Aorta (tissue), 5 donors: Measurements from ENCODE around the gene LTBP3. TPM values are rescaled to one million over a fixed set of nuclear protein-coding genes. Genes with fewer than 3 reads are reported as not detected.
A peak's percentile ranks its signal among the peaks of the same experiment; 100 is the strongest.

Experiments
- ATAC-seq: fragments of 200-7000 bp; cut with Tn5 transposase; one replicate; pipeline ENCODE4 v1.9.1; 2022; ENCODE audit warnings: moderate library complexity; ENCODE audit not compliant: low FRiP score
- DNase-seq, 2 donors: peaks; one replicate each; pipeline ENCODE4 v3.0.0-alpha.2; 2020
- H3K27ac ChIP-seq, 2 donors: one replicate each; pipeline ENCODE4 v1.5.1; 2013; ENCODE audit warnings: low read length in 2 of 2, mild to moderate bottlenecking in 2 of 2, moderate library complexity in 2 of 2, control low read depth in 1 of 2, inconsistent platforms in 1 of 2, low read depth in 1 of 2
- H3K27me3 ChIP-seq, 2 donors: one replicate each; pipeline ENCODE4 v1.6.1; 2013; ENCODE audit warnings: control low read depth in 1 of 2, low read length in 1 of 2, mild to moderate bottlenecking in 1 of 2, moderate library complexity in 1 of 2; ENCODE audit not compliant: insufficient read depth in 2 of 2, control insufficient read depth in 1 of 2
- H3K36me3 ChIP-seq, 2 donors: one replicate each; pipeline ENCODE4 v1.6.1; 2013; ENCODE audit warnings: control low read depth in 1 of 2, low read length in 1 of 2, mild to moderate bottlenecking in 1 of 2; ENCODE audit not compliant: insufficient read depth in 2 of 2, control insufficient read depth in 1 of 2
- H3K4me1 ChIP-seq, 2 donors: one replicate each; pipeline ENCODE4 v1.6.1; 2013; ENCODE audit warnings: low read length in 2 of 2, control low read depth in 1 of 2, mild to moderate bottlenecking in 1 of 2, moderate library complexity in 1 of 2; ENCODE audit not compliant: insufficient read depth in 2 of 2, control insufficient read depth in 1 of 2
- H3K4me3 ChIP-seq, 2 donors: one replicate each; pipeline ENCODE4 v1.5.1; 2013; ENCODE audit warnings: low read length in 2 of 2, control low read depth in 1 of 2, mild to moderate bottlenecking in 1 of 2
- H3K9me3 ChIP-seq: one replicate; pipeline ENCODE4 v1.6.1; 2013; ENCODE audit warnings: mild to moderate bottlenecking, low read length; ENCODE audit not compliant: control insufficient read depth
- WGBS, 2 donors: extraction: QIAGEN DNeasy Blood & Tissue Kit; methylation state at CpG; one replicate each; pipeline ENCODE4 v1.1.7; 2013; 5-methylcytosine and 5-hydroxymethylcytosine counted together
- intact Hi-C, 2 donors: fragments of 100-400 bp; cut with DNase I; formaldehyde crosslinking; loops; one replicate each; pipeline versions ENCODE4 v1.14.2 to v1.15.0; 2022
- polyA plus RNA-seq, 2 donors: library from polyadenylated mRNA; stranded (reverse); fragments of 200-250 nt; gene quantifications; one replicate each; pipeline ENCODE4 v1.2.3, GENCODE V29; 2013
- total RNA-seq, 2 donors: library from RNA; stranded (reverse); fragmentation: NEBNext Ultra II Directional; extraction: Animal tissue kit (Norgen Biotek cat#: 25700); gene quantifications; one replicate each; pipeline ENCODE4 v1.2.1, GENCODE V29; 2021
- donor health status: healthy with polysubstance abuse.
- donor health status: Bipolar disorder and iron deficiency.
- donor health status: DM: no; HTN: no; CAD: no.
- donor health status: DM: no; HTN: no; CAD: no.
- donor health status: DM: yes; HTN: yes; CAD: no.

LTBP3 gene
- total and polyA plus RNA-seq, 4 donors = 40.1 to 473 (median 373) TPM

GRCh38 chr11:65595543-65596281, 37.6 kb upstream of the LTBP3 start, which contains the start of gene KCNK7:
Gene KCNK7 (minus strand): TSS chr11:65595800. CDS start chr11:65595772, 28 bp downstream.
- H3K4me3 ChIP-seq = no peak within 1 kb of the TSS
- H3K27me3 ChIP-seq = no peaks in the 10 kb centered on the region
- H3K36me3 ChIP-seq = peaks cover 0 to 2% of the 10 kb centered on the region in 2 donors
- no peaks in the 10 kb centered on the region for H3K4me1 ChIP-seq
- DNase-seq (no peak), ATAC-seq (no peak)
- 56 to 64% methylated on average over 12 of the region's 12 CpGs for WGBS, 2 donors
- H3K27ac ChIP-seq = no peak within 1 kb of the TSS
- no peaks in the 10 kb centered on the region for H3K9me3 ChIP-seq
- intact Hi-C loops = no loop called here

GRCh38 chr11:65595131-65595530, 37.0 kb upstream of the LTBP3 start:
- Histone ChIP-seq H3K4me1 (no peaks in the 10 kb centered on the region), H3K36me3 (peaks cover 0 to 2% of the 10 kb centered on the region in 2 donors), H3K9me3 (no peaks in the 10 kb centered on the region), H3K27ac (no peak overlapping the region), H3K27me3 (no peaks in the 10 kb centered on the region), H3K4me3 (no peak overlapping the region)
- ATAC-seq (no peak), DNase-seq (no peak)
- WGBS, 2 donors = 68 to 74% methylated on average over 3 of the region's 3 CpGs
- intact Hi-C loops = no loop called here

GRCh38 chr11:65593518-65594414, 35.6 kb upstream of the LTBP3 start:
- Histone ChIP-seq H3K27me3 (no peaks in the 10 kb centered on the region), H3K27ac (no peak overlapping the region), H3K4me1 (no peaks in the 10 kb centered on the region), H3K9me3 (no peaks in the 10 kb centered on the region), H3K36me3 (peaks cover 0 to 6% of the 10 kb centered on the region in 2 donors), H3K4me3 (no peak overlapping the region)
- DNase-seq (peak; percentile 75 to 83), ATAC-seq (peak; percentile 62)
- WGBS, 2 donors = 53 to 55% methylated on average over 26 of the region's 26 CpGs
- intact Hi-C loops = loop anchor here (2.0 to 5.0 kb wide), 2 partner anchors 17 to 51 kb away; partner anchors contain the start of gene EHBP1L1 (in 1 of the 2)

GRCh38 chr11:65592858-65593517, 34.8 kb upstream of the LTBP3 start:
- WGBS, 2 donors = 81 to 82% methylated on average over 22 of the region's 22 CpGs
- intact Hi-C loops = loop anchor here (2.0 to 5.0 kb wide), 2 partner anchors 16 to 51 kb away; partner anchors contain the start of gene EHBP1L1 (in 1 of the 2)

GRCh38 chr11:65591939-65592857, 34.0 kb upstream of the LTBP3 start:
- peaks cover 0 to 6% of the 10 kb centered on the region in 2 donors for H3K36me3 ChIP-seq
- intact Hi-C loops = loop anchor here (2.0 to 5.0 kb wide), 2 partner anchors 15 to 50 kb away; partner anchors contain the start of gene EHBP1L1 (in 1 of the 2)
- H3K27me3 ChIP-seq = no peaks in the 10 kb centered on the region
- DNase-seq (peak in 1 of 2 donors; percentile 80), ATAC-seq (peak; percentile 16)
- no peaks in the 10 kb centered on the region for H3K9me3 ChIP-seq
- whole genome bisulfite sequencing, 2 donors = 80 to 81% methylated on average over 79 to 106 of the region's 106 CpGs
- no peak overlapping the region for H3K27ac ChIP-seq
- H3K4me1 ChIP-seq = peaks cover 0 to 2% of the 10 kb centered on the region in 2 donors
- H3K4me3 ChIP-seq = no peak overlapping the region

More at GRCh38 chr11:65592858-65593517, 34.8 kb upstream of the LTBP3 start:
- Histone ChIP-seq H3K27ac (no peak overlapping the region), H3K4me1 (no peaks in the 10 kb centered on the region), H3K4me3 (no peak overlapping the region), H3K9me3 (no peaks in the 10 kb centered on the region), H3K27me3 (no peaks in the 10 kb centered on the region), H3K36me3 (peaks cover 0 to 6% of the 10 kb centered on the region in 2 donors)
- no peak for ATAC-seq
- DNase-seq = no peak

- DNase-seq = no peak
- no peaks in the 10 kb centered on the region for H3K9me3 ChIP-seq
- ATAC-seq = no peak
- intact Hi-C loops = loop anchor here in 1 of 2 donors (5.0 kb wide), 1 partner anchor 48 kb away; no protein-coding TSS in a partner anchor
- no peaks in the 10 kb centered on the region for H3K27me3 ChIP-seq
- no peak overlapping the region for H3K27ac ChIP-seq
- 50 to 52% methylated on average over 8 of the region's 8 CpGs for WGBS, 2 donors
- H3K4me3 ChIP-seq = no peak overlapping the region
- H3K36me3 ChIP-seq = peaks cover 0 to 6% of the 10 kb centered on the region in 2 donors
- H3K4me1 ChIP-seq = peaks cover 0 to 2% of the 10 kb centered on the region in 2 donors
Observed at GRCh38 chr11:65590240-65590738, 32.1 kb upstream of the LTBP3 start.

GRCh38 chr11:65589444-65590239, 31.5 kb upstream of the LTBP3 start:
- no peaks in the 10 kb centered on the region for H3K27me3 ChIP-seq
- no peak for ATAC-seq
- no peak for DNase-seq
- no peak overlapping the region for H3K27ac ChIP-seq
- peaks cover 0 to 2% of the 10 kb centered on the region in 2 donors for H3K4me1 ChIP-seq
- intact Hi-C loops = loop anchor here in 1 of 2 donors (5.0 kb wide), 1 partner anchor 47 kb away; no protein-coding TSS in a partner anchor
- H3K9me3 ChIP-seq = no peaks in the 10 kb centered on the region
- no peak overlapping the region for H3K4me3 ChIP-seq
- WGBS, 2 donors = 68 to 71% methylated on average over 9 of the region's 9 CpGs
- H3K36me3 ChIP-seq = peaks cover 0 to 6% of the 10 kb centered on the region in 2 donors
